GM20431 (cell line): ENCODE measurements around the gene ATP6V0C.

ENCODE experiments used
- in situ Hi-C: fragments of 300-500 bp; cut with MseI, MboI; formaldehyde crosslinking; loops from one replicate; pipeline ENCODE4 v1.15.0; 2020; ENCODE audit warnings: low sequenced_read_pairs; ENCODE audit not compliant: unreplicated experiment

Gene ATP6V0C

DNA sequence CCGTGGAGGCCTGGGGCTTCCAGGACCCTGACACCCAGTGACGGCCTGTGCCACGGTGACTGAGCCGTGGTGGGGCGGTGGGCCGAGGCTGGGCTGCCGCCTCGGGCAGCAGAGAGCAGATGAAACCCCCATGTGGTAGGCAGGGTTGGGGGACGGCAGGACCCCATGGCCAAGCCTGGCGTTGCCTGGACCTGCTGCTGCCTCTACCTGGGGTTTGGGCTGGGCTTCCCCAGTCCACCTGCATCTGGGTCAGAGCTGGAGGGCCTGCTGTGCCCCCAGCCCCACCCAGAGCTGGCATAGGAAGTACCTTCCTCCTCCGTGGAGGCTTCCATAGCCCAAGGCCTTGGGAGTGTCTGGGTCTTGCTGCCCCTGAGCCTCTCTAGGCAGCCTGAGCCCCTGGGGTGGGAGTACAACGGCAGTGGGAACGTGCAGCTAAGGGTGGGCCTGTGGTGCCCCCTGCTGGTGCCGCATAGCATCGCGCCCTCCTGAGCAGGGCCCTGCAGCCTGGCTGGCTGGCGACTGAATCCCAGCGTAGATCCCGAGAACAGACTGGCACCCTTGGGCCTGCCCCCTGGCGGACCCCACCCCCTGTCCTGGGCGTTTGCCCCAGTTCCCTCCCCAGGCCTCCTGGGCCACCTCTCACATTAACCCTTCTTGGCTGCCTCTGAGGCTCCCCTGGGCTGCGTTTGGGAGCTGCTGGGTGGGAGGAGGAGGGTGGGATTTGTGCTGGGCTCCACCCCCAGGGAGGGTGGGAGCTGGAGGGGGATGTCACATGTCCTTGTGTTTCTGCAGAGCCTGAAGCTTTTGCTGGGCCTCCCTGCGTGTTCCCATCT, 12.6 kb upstream of the ATP6V0C start:
- in situ Hi-C loops, result no loop called here

DNA sequence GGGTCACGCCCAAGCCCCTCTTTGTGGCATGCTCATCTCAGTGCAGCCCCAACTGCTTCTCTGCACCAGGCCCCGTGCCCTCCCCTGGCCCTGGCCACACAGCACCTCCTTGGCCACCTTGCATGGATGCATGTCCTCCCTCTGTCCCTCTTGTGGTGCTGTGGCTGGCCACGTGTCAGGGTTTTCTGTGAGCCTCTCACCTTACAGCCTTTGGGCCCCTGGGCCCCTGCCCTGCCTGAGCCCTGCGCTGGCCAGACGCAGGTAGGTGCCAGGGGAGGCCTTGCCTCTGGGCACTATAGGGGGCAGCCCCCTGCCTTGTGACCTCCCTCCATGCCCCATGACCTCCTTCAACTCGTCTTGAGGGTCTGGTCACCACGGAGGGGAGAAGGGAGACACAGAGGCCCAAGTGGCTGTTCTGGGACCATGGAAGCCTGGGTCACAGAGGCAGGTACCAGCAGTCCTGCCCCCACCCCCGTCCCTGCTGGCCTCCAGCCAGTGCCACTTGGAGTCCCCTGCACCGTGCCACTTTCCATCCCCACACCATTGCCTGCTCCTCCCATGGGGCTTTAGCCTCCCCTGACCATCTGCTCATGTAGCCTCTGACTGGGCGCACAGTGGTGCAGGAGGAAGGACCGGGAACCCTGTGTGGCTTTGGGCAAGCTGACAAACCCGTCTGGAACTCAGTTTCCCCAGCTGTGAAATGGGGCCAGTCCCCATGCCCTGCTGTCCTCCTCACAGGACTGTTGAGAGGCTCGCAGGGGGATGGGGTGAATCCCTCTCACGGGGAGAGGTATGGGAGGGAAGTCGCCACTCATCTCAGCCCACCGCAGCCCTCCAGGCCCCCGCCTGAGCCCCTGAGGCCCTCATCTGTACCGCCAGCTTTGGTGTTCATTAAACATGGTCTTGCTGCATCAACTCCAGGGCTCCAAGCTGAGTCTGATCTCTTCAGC, 11.5 kb upstream of the ATP6V0C start:
- in situ Hi-C loops, result no loop called here

DNA sequence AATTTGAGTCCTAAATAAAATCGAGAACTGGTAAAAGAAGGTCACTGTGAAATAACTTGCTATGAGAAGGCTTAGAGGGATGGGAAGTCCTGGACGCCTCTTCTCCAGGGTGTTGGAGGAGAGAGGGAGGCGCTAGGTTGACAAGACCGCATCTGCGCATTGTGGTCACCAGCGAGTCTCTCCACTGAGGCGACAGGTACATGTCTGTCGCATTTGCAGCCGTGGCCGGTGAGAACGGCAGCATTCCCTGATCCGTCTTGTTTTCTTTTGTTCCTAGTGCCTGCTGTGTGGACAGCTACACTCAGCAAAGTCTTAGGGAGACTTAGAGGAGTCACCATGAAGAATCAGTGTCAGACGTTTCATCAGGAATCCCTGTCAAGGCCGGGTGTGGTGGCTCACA, 8.1 kb upstream of the ATP6V0C start:
- in situ Hi-C loops, result no loop called here

DNA sequence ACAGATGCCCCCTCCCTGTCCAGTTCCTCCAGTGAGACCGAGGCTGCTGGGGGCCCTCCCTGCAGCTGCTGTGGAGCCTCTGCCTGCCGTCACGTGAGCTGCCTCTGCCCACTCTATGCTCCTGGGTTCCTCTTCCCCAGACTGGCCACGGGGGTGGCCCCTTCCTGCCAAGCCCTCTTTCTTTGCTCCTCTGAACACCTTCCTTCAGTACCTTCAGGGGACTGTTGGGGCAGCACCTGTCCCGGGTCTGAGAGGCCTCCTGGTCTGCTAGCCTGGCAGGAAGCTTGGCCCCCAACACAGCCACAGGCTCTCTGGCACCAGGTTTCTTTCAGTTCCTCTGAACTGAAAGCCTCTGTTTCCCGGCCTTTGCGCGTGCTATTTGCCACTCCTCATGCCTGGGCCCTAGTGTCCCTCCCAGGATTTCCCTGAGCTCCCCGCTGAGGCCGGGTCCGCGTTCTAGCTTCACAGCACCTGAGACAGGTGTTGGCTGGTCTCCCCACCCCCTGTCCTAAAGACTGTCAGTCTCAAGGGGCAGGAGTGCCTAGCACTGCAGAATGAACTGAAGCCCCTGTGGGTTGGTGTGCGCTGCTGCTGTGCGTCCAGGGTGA, 6.6 kb upstream of the ATP6V0C start:
- in situ Hi-C loops, result no loop called here

DNA sequence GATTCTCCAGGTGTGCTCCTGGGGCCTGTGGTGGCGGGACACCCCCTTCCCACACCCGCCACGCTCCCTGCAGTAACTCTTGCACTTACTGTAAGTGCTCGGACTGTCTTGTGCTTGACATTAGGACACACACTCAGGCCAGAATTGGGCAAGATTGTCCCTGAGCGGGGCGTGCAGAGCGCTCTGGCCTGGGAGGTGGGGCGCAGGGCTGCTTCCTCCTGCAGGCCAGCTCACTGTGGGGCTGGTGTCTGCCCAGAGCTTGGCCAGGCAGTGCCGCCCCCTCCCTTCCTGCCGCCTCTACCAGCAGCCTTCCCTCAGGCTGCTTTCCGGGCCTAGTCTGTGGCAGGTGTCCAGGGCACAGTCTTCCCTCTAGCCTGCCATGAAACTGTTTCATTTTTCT, 6.1 kb upstream of the ATP6V0C start:
- in situ Hi-C loops, result no loop called here

DNA sequence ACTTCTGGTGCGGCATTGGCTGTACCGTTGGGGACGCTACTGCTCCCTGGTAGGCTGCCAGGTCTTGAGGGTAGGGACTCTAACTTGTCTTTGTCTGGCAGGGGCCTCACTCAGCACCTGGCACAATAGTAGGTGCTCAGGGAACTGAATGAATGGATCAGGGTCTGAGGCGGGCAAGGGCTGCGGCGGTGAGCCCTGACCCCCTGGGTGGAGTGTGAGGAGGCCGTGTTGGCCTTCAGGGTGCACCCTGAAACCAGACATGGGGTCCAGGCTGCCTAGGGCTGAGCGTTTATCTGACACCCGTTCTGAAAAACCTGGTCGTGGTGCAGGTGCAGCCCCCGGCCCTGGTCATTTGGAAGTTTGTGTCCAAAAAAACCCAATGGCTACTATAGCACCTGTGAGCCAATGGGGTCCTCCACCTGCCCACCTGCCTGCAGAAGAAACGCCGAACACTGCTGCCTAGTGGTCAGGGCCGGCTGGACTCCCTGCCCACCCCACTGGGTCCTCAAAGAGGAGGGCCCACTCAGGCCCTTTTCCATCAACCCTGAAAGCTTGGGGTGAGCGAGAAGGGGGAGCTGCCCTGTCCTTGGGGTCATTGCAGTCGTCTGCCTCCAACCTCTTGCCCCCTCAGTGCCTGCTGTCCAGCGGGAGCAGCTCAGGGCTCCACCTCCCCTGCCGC, 4.9 kb upstream of the ATP6V0C start:
- in situ Hi-C loops, result no loop called here

DNA sequence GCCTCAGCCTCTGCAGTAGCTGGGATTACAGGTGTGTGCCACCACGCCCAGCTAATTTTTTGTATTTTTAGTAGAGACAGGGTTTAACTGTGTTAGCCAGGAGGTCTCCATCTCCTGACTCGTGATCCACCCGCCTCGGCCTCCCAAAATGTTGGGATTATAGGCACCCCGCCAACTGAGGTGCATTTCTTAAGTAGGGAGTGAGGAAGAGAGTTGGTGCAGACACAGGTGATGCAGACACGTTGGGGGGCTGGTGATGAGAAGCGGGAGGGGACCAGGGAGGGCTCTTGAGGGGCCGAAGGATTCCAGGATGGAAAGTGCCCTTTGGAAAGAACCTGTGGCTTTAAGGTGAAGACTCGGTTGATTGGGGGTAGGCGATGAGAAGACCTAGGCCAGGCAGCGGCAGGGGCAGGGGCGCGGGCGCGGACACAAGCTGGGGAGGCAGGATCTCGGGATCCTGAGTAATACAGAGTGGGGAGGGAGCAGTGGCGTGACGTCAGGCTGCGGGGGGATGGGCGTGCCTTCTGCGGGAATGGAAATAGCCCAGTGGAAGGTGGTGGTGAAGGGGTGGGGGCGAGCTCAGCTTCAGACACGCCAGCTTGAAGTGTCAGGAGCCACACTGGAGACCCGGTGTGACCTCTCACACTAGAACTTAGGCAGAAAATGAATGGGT, 2.5 kb upstream of the ATP6V0C start:
- in situ Hi-C loops, result no loop called here

DNA sequence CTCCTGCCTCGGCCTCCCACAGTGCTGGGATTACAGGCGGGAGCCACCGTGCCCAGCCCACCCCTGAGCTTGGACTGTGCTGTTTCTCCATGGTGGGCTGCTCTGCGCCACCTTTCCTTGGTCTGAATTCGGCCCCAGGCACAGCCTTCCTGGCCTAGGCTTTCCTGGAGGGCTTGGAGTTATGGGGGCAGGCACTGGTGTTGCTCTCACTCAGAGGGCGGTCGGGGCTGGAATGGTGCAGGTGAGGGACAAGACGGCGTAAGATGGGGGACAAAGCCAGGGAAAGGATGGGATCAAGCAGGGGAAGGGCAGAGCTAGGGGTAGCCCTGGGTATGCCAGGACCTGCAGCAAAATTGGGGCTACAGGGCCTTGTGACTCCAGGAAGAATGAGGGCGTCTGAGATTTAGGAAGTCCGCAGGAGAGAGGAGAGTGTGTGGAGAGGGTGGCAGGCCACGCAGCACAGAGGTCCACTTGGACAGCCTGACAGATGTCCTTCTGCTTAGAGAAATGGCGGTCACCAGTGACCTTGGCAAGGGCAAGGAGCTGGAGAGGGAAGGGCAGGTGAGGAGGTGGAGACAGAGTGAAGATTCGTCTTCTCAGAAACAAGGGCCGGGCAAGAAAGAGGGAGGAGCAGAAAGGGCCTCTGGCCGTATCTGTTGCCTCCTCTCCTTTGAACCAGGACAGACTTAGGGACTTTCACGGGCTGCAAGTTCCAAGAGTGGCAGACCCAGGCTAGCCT, 1.6 kb upstream of the ATP6V0C start:
- in situ Hi-C loops, result no loop called here

DNA sequence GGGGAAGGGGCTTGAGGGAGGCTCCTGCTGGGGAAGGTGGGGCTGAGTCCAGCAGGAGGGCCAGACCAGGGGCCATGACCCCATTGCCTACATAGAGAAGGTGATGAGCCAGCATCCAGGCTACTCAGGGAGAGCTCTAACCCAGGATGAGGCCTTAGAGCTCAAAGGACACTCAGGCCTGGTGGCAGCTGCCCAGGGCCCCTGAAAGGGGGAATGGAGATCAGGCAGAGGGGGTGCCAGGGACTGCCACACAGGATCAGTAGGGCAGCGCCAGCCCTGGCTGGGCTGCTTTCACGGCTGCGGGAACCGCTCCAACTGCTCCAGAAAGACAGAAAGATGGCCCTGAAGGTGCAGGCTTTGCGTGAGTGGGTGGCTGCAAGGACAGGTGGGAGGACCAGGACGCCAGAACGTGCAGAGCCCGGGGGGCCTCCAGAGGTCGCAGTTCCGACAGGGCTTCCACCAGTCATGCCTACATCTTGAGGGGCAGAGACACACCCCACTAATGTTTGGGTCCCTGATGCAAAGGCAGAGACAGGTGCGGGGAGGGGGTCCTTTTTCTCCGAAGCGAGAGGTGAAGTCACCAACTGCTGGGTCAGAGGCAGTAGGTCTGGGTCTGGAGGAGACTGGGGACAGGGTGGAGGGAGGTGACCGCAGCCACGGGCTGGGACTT, 882 bp upstream of the ATP6V0C start:
- in situ Hi-C loops, result no loop called here

DNA sequence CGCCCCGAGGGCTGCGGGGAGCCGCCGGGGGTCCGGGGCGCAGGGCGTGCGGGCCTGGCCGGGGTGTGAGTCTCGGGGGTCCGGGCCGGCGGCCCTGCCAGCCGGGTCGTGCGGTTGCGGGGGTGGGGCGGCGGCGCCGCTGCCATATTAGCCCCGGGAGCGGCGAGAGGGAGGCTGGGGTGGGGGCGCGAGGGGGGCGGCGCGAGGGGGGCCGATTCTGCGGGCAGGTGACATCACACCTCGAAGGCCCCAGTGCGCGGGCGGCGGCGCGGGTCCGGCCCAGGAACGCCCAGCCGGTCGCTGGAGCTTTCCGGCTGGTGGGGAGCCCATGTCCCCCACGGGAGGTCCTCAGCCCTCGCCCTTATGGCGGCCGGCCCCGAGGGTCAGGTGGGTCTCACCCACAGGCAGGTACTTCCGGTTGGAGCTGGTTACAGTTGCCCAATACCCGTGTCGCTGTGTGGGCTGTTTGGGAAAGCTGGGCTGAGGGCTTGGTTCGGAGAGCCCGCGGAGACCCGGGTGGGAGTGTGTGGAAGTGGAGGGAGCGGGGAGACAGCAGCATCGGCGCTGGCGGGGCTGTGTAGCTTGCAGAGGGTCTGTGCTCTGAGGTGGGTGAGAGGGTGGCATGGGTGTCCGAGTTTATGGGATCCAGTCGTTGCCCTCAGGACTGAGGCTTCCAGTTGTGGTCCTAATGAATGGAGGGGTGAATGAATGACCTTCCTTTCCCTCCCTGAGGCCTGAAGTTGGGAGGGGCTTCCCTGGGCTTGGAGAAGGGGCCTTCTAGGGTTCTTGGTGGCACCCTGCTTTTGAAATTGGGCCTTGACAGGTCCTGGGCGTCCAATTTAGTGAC, 804 bp downstream of the ATP6V0C start:
- in situ Hi-C loops, result no loop called here

DNA sequence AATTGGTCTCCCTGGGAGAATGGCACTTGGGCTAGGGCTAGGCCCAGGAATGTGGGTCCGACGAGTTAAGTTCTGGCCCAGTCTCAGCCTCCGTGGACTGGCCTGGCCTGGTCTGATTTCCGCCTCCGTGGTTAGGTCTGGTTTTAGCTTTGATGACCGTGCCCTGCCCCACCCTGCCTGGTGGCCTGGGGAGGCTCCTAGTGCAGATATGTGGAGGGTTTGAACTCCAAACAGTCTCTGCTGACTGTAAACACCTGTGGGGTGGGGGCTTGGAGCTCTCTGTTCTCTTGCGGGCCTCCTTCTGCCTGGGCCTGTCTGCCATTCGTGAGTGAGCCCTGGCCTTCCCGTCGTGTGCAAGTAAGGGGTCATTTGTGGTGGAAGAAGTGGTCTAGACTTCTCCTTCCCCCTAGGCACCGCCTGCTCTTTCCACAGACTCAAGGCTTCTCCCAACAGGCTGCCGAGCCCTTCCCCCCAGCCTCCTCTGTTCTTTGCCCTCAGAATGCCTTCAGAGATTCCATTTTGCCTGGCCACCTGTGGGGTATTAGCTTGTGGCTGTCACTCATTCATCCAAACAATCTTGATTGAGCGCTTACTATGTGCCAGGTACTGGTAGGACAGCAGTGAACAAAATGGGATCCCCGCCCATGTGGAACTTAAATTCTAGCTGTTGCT, 1.6 kb downstream of the ATP6V0C start:
- in situ Hi-C loops, result no loop called here

DNA sequence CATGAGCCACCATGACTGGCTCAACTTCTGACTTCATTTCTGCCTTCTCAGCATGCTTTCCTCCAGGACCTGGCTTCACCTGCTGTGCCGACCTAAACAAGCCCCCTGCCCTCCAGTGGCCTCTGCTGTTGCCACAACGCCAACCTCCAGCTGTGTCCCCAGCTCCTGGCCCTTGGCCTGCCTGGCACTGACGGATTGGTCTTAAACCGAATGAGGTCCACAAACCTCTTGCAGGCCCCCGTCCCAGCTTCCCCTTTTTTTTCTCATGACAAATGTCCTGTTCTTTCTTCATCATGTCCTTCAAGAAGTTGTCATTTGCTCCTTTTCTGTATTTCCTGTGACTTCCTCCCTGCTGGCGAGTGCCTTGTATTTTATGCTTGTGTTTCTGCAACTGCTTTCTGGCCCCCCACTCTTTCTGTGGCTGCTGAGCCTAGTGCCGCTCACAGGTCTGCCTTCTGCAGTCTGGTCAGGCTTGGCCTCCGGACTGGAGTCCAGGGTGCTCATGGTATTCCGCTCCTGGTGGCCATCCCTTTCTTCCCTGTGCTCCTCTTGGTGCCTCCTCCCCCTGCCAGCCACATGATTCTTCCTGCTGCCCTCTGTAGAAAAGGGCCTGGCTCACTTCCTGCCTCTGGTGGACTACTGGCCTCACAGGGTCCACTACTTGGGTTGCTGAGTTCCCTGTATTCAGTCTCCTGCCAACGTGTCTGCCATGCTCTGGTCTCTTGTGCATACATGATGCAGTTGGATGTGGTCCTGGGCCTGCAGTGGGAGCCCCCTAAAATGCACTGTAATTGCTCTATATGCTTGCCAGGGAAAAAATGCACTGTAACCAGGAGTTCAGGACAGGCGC, 2.9 kb downstream of the ATP6V0C start:
- in situ Hi-C loops, result no loop called here

DNA sequence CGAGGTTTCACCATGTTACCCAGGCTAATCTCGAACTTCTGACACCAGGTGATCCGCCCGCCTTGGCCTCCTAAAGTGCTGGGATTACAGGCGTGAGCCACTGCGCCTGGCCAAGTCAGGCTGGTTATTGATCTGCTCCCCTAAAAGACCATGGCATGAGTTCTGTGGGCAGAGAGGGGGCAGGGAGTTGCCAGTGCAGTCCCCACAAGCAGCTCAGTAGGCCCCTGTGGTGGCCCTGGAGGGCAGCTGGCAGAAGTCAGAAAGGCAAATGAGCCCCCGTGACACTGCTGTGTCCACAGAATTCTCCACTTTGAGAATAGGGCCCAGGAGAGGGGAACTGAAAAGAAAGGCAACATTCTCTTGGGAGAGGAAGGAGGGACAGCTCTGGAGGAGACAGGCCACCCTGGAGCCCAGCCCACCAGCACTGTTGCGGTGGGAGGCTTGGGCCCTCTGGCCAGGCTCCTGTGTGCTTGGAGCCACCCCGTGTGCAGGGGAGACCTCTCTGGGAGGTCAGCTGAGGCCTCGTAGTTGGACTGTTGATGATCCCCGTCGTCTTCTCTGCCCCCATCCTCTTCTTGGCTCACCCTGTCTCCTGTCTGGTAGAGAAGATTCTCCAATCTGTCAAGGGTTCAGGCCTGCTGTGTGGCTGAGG, 4.3 kb downstream of the ATP6V0C start:
- in situ Hi-C loops, result no loop called here

DNA sequence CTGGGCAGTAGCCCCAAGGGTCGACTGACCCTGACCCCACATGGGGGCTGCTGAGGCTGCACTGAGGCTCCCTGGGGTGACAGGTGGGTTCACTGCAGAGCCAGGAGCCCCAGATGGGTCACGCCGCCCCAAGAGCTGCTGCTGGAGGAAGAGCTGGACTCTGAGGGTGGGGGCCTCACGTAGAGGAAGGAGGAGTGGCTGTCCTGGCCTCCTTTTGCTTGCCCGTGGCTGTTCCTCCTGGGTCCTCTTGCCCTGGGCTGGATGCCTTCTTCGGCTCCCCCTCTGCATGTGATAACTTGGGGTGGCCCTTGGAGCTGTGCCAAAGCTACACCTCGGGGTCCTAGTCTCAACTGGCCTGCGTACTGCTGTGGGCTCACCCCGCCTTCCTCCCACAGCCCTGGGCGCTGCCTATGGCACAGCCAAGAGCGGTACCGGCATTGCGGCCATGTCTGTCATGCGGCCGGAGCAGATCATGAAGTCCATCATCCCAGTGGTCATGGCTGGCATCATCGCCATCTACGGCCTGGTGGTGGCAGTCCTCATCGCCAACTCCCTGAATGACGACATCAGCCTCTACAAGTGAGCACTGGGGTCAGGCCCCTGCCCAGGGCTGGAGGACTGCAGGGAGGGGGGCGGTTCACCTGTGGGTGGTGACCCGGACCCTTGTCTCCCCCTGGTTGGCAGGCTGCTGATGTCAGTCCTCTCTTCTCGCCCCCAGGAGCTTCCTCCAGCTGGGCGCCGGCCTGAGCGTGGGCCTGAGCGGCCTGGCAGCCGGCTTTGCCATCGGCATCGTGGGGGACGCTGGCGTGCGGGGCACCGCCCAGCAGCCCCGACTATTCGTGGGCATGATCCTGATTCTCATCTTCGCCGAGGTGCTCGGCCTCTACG, 5.3 kb downstream of the ATP6V0C start:
- in situ Hi-C loops, result no loop called here

DNA sequence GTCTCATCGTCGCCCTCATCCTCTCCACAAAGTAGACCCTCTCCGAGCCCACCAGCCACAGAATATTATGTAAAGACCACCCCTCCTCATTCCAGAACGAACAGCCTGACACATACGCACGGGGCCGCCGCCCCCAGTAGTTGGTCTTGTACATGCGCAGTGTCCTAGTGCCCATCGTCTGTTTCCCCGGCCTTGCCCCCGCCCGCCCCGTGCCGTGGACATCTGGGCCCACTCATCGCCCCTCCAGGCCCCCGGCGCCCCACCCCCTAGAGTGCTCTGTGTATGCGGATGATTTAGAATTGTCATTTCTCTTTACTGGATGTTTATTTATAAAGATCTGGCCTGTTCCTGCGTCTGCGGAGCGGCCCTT, 5.9 kb downstream of the ATP6V0C start:
- in situ Hi-C loops, result no loop called here
